Neural progenitor cell (in vitro differentiated cells): Measurements from ENCODE around the gene CREG1. TPM values are rescaled to one million over a fixed set of nuclear protein-coding genes. Genes with fewer than 3 reads are reported as not detected.

Experiments
- DNase-seq: peaks from one replicate; pipeline ENCODE4 v3.0.0-alpha.2; 2016; ENCODE audit warnings: low spot score
- H2AFZ ChIP-seq: fragments of 200-600 bp; sonication (generic); replicated peaks from 2 replicates; pipeline ENCODE4 v1.6.1; 2016; ENCODE audit warnings: antibody characterized with exemption
- H3F3A ChIP-seq: fragments of 200-600 bp; sonication (generic); 2 replicates; pipeline ENCODE4 v1.6.1; 2016; ENCODE audit warnings: antibody characterized with exemption, low read depth
- H3K27ac ChIP-seq: fragments of 200-600 bp; sonication (generic); 2 replicates; pipeline ENCODE4 v1.5.1; 2016; ENCODE audit warnings: mild to moderate bottlenecking
- H3K27me3 ChIP-seq: fragments of 200-600 bp; sonication (generic); 2 replicates; pipeline ENCODE4 v1.6.1; 2016; ENCODE audit warnings: mild to moderate bottlenecking, moderate library complexity
- H3K36me3 ChIP-seq: fragments of 200-600 bp; sonication (generic); 2 replicates; pipeline ENCODE4 v1.5.1; 2016
- H3K4me1 ChIP-seq: fragments of 200-600 bp; sonication (generic); 2 replicates; pipeline ENCODE4 v1.6.1; 2016; ENCODE audit warnings: mixed run types
- H3K4me2 ChIP-seq: fragments of 200-600 bp; sonication (generic); 2 replicates; pipeline ENCODE4 v1.6.1; 2016
- H3K4me3 ChIP-seq: fragments of 200-600 bp; sonication (generic); 2 replicates; pipeline ENCODE4 v1.5.1; 2016
- H3K79me2 ChIP-seq: fragments of 200-600 bp; sonication (generic); 2 replicates; pipeline ENCODE4 v1.6.1; 2016; ENCODE audit warnings: low read depth
- H3K9ac ChIP-seq: fragments of 200-600 bp; sonication (generic); 2 replicates; pipeline ENCODE4 v1.6.1; 2016
- H3K9me3 ChIP-seq: fragments of 200-600 bp; sonication (generic); 2 replicates; pipeline ENCODE4 v1.5.1; 2016; ENCODE audit warnings: low read depth
- H4K20me1 ChIP-seq: fragments of 200-600 bp; sonication (generic); 2 replicates; pipeline ENCODE4 v1.6.1; 2016; ENCODE audit warnings: low read depth
- H3K27ac Mint-ChIP-seq: 3 replicates; pipeline ENCODE4 v1.8.0; 2021; ENCODE audit warnings: mixed read lengths
- H3K27me3 Mint-ChIP-seq: 2 replicates; pipeline ENCODE4 v1.8.0; 2022; ENCODE audit warnings: low read depth, mild to moderate bottlenecking, inconsistent platforms, moderate library complexity, mixed read lengths; ENCODE audit not compliant: insufficient read depth
- H3K36me3 Mint-ChIP-seq: 3 replicates; pipeline ENCODE4 v1.8.0; 2021; ENCODE audit warnings: mixed read lengths
- H3K4me1 Mint-ChIP-seq: 3 replicates; pipeline ENCODE4 v1.8.0; 2021; ENCODE audit warnings: mixed read lengths
- H3K4me3 Mint-ChIP-seq: 3 replicates; pipeline ENCODE4 v1.8.0; 2021; ENCODE audit warnings: mild to moderate bottlenecking, moderate library complexity, mixed read lengths
- H3K9me3 Mint-ChIP-seq: 3 replicates; pipeline ENCODE4 v1.8.0; 2020; ENCODE audit warnings: mixed read lengths
- CTCF ChIP-seq: fragments of 200-600 bp; sonication (generic); IDR thresholded peaks from 2 replicates; pipeline ENCODE4 v1.5.1; 2017; ENCODE audit warnings: antibody characterized with exemption, mild to moderate bottlenecking
- EZH2 ChIP-seq: fragments of 200-600 bp; sonication (generic); IDR thresholded peaks from 2 replicates; pipeline ENCODE4 v1.6.1; 2017; ENCODE audit warnings: antibody characterized with exemption, mild to moderate bottlenecking, moderate library complexity
- EZH2phosphoT487 ChIP-seq: fragments of 200-600 bp; sonication (generic); IDR thresholded peaks from 2 replicates; pipeline ENCODE4 v1.6.1; 2017; ENCODE audit warnings: antibody characterized with exemption
- total RNA-seq: library from RNA; depleted of rRNA; stranded (reverse); fragments of >200 nt; gene quantifications from 2 replicates; pipeline ENCODE4 v1.2.3, GENCODE V29; 2015; ENCODE audit warnings: low replicate concordance

The CREG1 gene
- total RNA-seq, 1 donor from 2014 or later, result 55.6 TPM

GRCh38 chr1:167503626-167504466 is 49.7 kb downstream of the CREG1 start:
- Histone ChIP-seq H3K4me2 (peak overlapping the region; percentile 30), H4K20me1 (no peaks in the 10 kb centered on the region), H3K27me3 (no peaks in the 10 kb centered on the region), H3K4me3 (no peak overlapping the region), H3F3A (peaks cover 30% of the 10 kb centered on the region), H3K9me3 (no peaks in the 10 kb centered on the region), H2AFZ (no peak overlapping the region), H3K9ac (no peak overlapping the region), H3K79me2 (no peaks in the 10 kb centered on the region), H3K27ac (no peak overlapping the region), H3K36me3 (no peaks in the 10 kb centered on the region), H3K4me1 (peaks cover 46% of the 10 kb centered on the region)
- TF ChIP-seq EZH2 (no peak), CTCF (no peak), EZH2phosphoT487 (no peak)
- Mint-ChIP-seq H3K27ac (peak overlapping the region; percentile 23), H3K4me3 (peak overlapping the region; percentile 59), H3K36me3 (peaks cover 2% of the 10 kb centered on the region), H3K9me3 (no peaks in the 10 kb centered on the region), H3K27me3 (peaks cover 10% of the 10 kb centered on the region), H3K4me1 (peaks cover 78% of the 10 kb centered on the region)
- no peak for DNase-seq

- no peaks in the 10 kb centered on the region for H3K36me3 ChIP-seq
- peaks cover 12% of the 10 kb centered on the region for H3K27me3 Mint-ChIP-seq
- no peak overlapping the region for H3K9ac ChIP-seq
- peaks cover 21% of the 10 kb centered on the region for H3F3A ChIP-seq
- DNase-seq, result peak; percentile 35
- peaks cover 2% of the 10 kb centered on the region for H3K36me3 Mint-ChIP-seq
- H3K4me2 ChIP-seq, result peak overlapping the region; percentile 30
- H3K4me3 Mint-ChIP-seq, result peak overlapping the region; percentile 59
- H3K27ac Mint-ChIP-seq, result peak overlapping the region; percentile 23
- peaks cover 38% of the 10 kb centered on the region for H3K4me1 ChIP-seq
- no peak overlapping the region for H3K4me3 ChIP-seq
- no peaks in the 10 kb centered on the region for H3K27me3 ChIP-seq
- H2AFZ ChIP-seq, result no peak overlapping the region
- H4K20me1 ChIP-seq, result no peaks in the 10 kb centered on the region
- peaks cover 68% of the 10 kb centered on the region for H3K4me1 Mint-ChIP-seq
- H3K9me3 ChIP-seq, result no peaks in the 10 kb centered on the region
- H3K9me3 Mint-ChIP-seq, result no peaks in the 10 kb centered on the region
- TF ChIP-seq EZH2 (no peak), EZH2phosphoT487 (no peak), CTCF (no peak)
- H3K79me2 ChIP-seq, result no peaks in the 10 kb centered on the region
- H3K27ac ChIP-seq, result no peak overlapping the region
Observed at GRCh38 chr1:167502719-167503462, 50.7 kb downstream of the CREG1 start.

DNA sequence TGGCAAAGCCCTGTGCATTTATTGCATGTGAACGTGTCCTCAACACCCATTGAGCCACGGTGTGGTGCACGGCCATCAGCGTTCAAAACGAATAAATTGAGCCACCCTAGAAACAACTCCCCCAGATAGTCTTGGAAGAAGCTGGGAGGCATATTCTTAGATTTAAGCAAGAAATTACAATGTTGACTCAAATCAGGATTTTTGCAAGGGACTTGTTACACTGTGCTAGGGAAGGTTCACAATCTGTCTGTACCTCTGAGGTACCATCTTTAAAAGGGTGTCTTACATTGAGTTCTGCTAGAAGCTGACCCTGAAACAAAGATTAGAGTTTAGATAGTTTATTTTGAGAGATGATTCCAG is 51.4 kb downstream of the CREG1 start:
- peaks cover 36% of the 10 kb centered on the region for H3K4me1 ChIP-seq
- peaks cover 20% of the 10 kb centered on the region for H3F3A ChIP-seq
- H3K36me3 ChIP-seq, result no peaks in the 10 kb centered on the region
- H3K4me3 ChIP-seq, result no peak overlapping the region
- H3K27ac ChIP-seq, result no peak overlapping the region
- no peaks in the 10 kb centered on the region for H3K9me3 ChIP-seq
- H3K4me2 ChIP-seq, result no peak overlapping the region
- peaks cover 70% of the 10 kb centered on the region for H3K4me1 Mint-ChIP-seq
- H3K79me2 ChIP-seq, result no peaks in the 10 kb centered on the region
- no peak overlapping the region for H3K4me3 Mint-ChIP-seq
- no peak overlapping the region for H3K9ac ChIP-seq
- H2AFZ ChIP-seq, result no peak overlapping the region
- H3K27me3 ChIP-seq, result no peaks in the 10 kb centered on the region
- H4K20me1 ChIP-seq, result no peaks in the 10 kb centered on the region
- peaks cover 12% of the 10 kb centered on the region for H3K27me3 Mint-ChIP-seq
- peaks cover 2% of the 10 kb centered on the region for H3K36me3 Mint-ChIP-seq
- TF ChIP-seq EZH2, result no peak
- TF ChIP-seq CTCF, result no peak
- no peak for TF ChIP-seq EZH2phosphoT487
- H3K9me3 Mint-ChIP-seq, result no peaks in the 10 kb centered on the region
- no peak for DNase-seq
- H3K27ac Mint-ChIP-seq, result no peak overlapping the region
